GM19467 (cell line): ENCODE results near the gene NCBP2.

Experiments
- ATAC-seq: cut with Tn5 transposase; IDR thresholded peaks from one replicate; pipeline ENCODE4 v1.9.1; 2021; ENCODE audit warnings: mild to moderate bottlenecking, moderate library complexity; ENCODE audit not compliant: unreplicated experiment

NCBP2 gene

GRCh38 chr3:196886144-196886543 is 56.2 kb downstream of the NCBP2 start:
- ATAC-seq = no peak
